SH-SY5Y (cell line): ENCODE data around the gene NAALADL1.

ENCODE experiments used
- GATA2 ChIP-seq: IDR thresholded peaks from 2 replicates; pipeline ENCODE4 v1.6.1; 2011; ENCODE audit warnings: mild to moderate bottlenecking, low read depth, low read length
- GATA3 ChIP-seq: IDR thresholded peaks from 2 replicates; pipeline ENCODE4 v1.6.1; 2011; ENCODE audit warnings: low read depth, mild to moderate bottlenecking, low read length, moderate library complexity

GRCh38 chr11:65014726-65015227 is 43.6 kb downstream of the NAALADL1 start:
- TF ChIP-seq GATA2 (peak; percentile 23; the same call in 1 of the 2 replicates), GATA3 (no peak)
